GM12892 (cell line): ENCODE data around the gene TSPAN15.

Experiments
- POLR2A ChIP-seq: IDR thresholded peaks from 2 replicates; pipeline ENCODE4 v1.6.1; 2011; ENCODE audit warnings: low read depth, low read length, control low read depth
- POLR2AphosphoS5 ChIP-seq: IDR thresholded peaks from 2 replicates; pipeline ENCODE4 v1.6.1; 2011; ENCODE audit warnings: low read depth, low read length, control low read depth
- TAF1 ChIP-seq: IDR thresholded peaks from 2 replicates; pipeline ENCODE4 v1.6.1; 2011; ENCODE audit warnings: low read depth, mild to moderate bottlenecking, control low read depth, low read length, borderline replicate concordance

GRCh38 chr10:69465457-69466157, 14.3 kb downstream of the TSPAN15 start:
- TF ChIP-seq POLR2AphosphoS5 (no peak), POLR2A (no peak), TAF1 (no peak)
